PFSK-1 (cell line): ENCODE results near the gene SLC13A2.

Experiments
- POLR2AphosphoS5 ChIP-seq: IDR thresholded peaks from 2 replicates; pipeline ENCODE4 v1.6.1; 2012; ENCODE audit warnings: low read depth, mild to moderate bottlenecking, control low read depth, low read length, moderate library complexity
- TAF1 ChIP-seq: IDR thresholded peaks from 2 replicates; pipeline ENCODE4 v1.6.1; 2012; ENCODE audit warnings: low read length, control low read depth, borderline replicate concordance; ENCODE audit not compliant: insufficient read depth
- TF ChIP-seq, protein P1 (sequence below), 2 experiments: IDR thresholded peaks; 2 replicates each; pipeline versions ENCODE4 v1.6.1 to v1.8.0; 2011 to 2012; ENCODE audit warnings: low read depth in 2 of 2, low read length in 2 of 2, control low read depth in 1 of 2, inconsistent platforms in 1 of 2, mild to moderate bottlenecking in 1 of 2, moderate library complexity in 1 of 2; ENCODE audit not compliant: insufficient read depth in 1 of 2

DNA sequence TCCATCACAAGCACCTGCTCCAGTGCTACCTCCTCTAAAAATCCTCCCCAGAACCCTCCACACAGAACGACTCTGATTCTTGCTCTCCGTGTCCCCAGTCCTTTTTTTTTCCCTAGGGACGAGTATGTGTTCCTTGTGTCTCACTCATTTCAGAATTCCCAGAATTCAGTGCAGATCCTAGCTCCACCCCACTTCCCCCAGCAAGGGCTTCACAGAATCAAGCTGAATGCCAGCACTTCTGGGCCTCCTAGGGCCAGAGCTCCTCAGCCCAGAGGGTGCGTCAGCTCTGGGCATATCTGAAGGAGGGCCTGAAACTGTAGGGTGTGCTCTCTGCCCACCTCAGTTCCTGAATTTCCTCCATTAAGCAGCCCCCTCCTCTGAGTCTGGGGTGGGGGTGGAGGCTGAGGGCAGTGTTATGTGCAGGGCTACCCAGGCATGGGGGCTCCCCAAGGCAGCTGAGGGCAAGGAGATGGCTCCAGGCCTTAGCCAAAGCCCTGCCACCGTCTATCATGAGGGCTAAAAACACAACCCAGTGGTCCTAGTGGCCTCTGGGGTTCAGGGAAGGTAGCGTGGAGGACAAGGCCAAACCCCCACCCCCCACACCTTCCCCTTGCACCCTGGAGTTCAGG, 72.5 kb downstream of the SLC13A2 start:
- no peak for TF ChIP-seq TAF1
- no peak for TF ChIP-seq POLR2AphosphoS5
- TF ChIP-seq, protein P1, sequence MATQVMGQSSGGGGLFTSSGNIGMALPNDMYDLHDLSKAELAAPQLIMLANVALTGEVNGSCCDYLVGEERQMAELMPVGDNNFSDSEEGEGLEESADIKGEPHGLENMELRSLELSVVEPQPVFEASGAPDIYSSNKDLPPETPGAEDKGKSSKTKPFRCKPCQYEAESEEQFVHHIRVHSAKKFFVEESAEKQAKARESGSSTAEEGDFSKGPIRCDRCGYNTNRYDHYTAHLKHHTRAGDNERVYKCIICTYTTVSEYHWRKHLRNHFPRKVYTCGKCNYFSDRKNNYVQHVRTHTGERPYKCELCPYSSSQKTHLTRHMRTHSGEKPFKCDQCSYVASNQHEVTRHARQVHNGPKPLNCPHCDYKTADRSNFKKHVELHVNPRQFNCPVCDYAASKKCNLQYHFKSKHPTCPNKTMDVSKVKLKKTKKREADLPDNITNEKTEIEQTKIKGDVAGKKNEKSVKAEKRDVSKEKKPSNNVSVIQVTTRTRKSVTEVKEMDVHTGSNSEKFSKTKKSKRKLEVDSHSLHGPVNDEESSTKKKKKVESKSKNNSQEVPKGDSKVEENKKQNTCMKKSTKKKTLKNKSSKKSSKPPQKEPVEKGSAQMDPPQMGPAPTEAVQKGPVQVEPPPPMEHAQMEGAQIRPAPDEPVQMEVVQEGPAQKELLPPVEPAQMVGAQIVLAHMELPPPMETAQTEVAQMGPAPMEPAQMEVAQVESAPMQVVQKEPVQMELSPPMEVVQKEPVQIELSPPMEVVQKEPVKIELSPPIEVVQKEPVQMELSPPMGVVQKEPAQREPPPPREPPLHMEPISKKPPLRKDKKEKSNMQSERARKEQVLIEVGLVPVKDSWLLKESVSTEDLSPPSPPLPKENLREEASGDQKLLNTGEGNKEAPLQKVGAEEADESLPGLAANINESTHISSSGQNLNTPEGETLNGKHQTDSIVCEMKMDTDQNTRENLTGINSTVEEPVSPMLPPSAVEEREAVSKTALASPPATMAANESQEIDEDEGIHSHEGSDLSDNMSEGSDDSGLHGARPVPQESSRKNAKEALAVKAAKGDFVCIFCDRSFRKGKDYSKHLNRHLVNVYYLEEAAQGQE (IDR thresholded peaks at IDR 0.05; ENCODE audit: insufficient read depth in 1 of 2, low read depth in 2 of 2, low read length in 2 of 2) = no peak
